HepG2 (cell line): Measurements from ENCODE around the gene SOWAHB. TPM values are rescaled to one million over a fixed set of nuclear protein-coding genes. Genes with fewer than 3 reads are reported as not detected.
"Not testable (repeated sequence)": the region's sequence is repeated elsewhere in the genome, so short reads cannot be mapped to it uniquely, and the experiment has no call there.

Source experiments
- ATAC-seq: fragments of 200-7000 bp; cut with Tn5 transposase; 3 replicates; pipeline ENCODE4 v1.9.1; 2020; ENCODE audit warnings: mild to moderate bottlenecking, moderate library complexity
- BruUV-seq: library from RNA; stranded (reverse); fragments of 400-500 nt; replicated peaks from 2 replicates; lab custom pipeline; 2021; lab: Mats Ljungman, UMichigan
- CTCF ChIA-PET: fragments of 300-600 bp; formaldehyde crosslinking; extraction: SDS; loops from one replicate; lab custom pipeline; 2021; ENCODE audit warnings: low total read pairs, inconsistent platforms, low intra/inter-chr PET ratio; lab: Yijun Ruan, JAX
- POLR2A ChIA-PET: fragments of 350-600 bp; sonication (Branson Sonifier 250); formaldehyde crosslinking; loops from one replicate; lab custom pipeline; 2020; ENCODE audit warnings: antibody characterized with exemption, inconsistent platforms; lab: Yijun Ruan, JAX
- DNase-seq: peaks from one replicate; pipeline ENCODE4 v3.0.0-alpha.2; 2015; ENCODE audit warnings: low spot score
- FAIRE-seq: peaks from 3 replicates; lab custom pipeline; 2011; peaks lifted over from hg19 to GRCh38; lab: Jason Lieb, UNC
- H2AFZ ChIP-seq: one replicate; pipeline ENCODE4 v1.6.1; 2011; ENCODE audit warnings: low read length, inconsistent platforms
- H3K27ac ChIP-seq: fragments of 300-600 bp; 3 replicates; pipeline ENCODE4 v1.8.0; 2011; ENCODE audit warnings: mixed run types, mild to moderate bottlenecking, mixed read lengths, low read length, inconsistent platforms; ENCODE audit not compliant: insufficient read depth; ENCODE audit errors: extremely low read length
- H3K27me3 ChIP-seq, 2 experiments: fragments of 200-600 bp in 1 of 2; 2 replicates in 1 of 2; 3 replicates in 1 of 2; pipeline versions ENCODE4 v1.6.0 to v1.8.0; 2011; ENCODE audit warnings: low read length in 2 of 2, mild to moderate bottlenecking in 2 of 2, moderate library complexity in 2 of 2, inconsistent platforms in 1 of 2; ENCODE audit not compliant: insufficient read depth in 2 of 2, control insufficient read depth in 1 of 2
- H3K36me3 ChIP-seq, 2 experiments: fragments of 200-600 bp in 1 of 2; replicated peaks in 1 of 2; 2 replicates in 1 of 2; 3 replicates in 1 of 2; pipeline versions ENCODE4 v1.5.1 to v1.8.0; 2011; ENCODE audit warnings: low read length in 2 of 2, inconsistent platforms in 1 of 2; ENCODE audit not compliant: insufficient read depth in 2 of 2, control insufficient read depth in 1 of 2
- H3K4me1 ChIP-seq: 2 replicates; pipeline ENCODE4 v1.5.1; 2012; ENCODE audit warnings: low read length, inconsistent platforms; ENCODE audit not compliant: insufficient read depth
- H3K4me2 ChIP-seq: 2 replicates; pipeline ENCODE4 v1.6.0; 2011; ENCODE audit warnings: low read depth, low read length, inconsistent platforms
- H3K4me3 ChIP-seq, 3 experiments: fragments of 200-600 bp in 1 of 3; sonication (generic), shearing (Covaris generic) in 1 of 3; replicated peaks in 1 of 3; 2 replicates each; pipeline ENCODE4 v1.5.1; 2011 to 2016; ENCODE audit warnings: low read length in 3 of 3, inconsistent platforms in 2 of 3, low read depth in 2 of 3, mild to moderate bottlenecking in 2 of 3, control low read depth in 1 of 3, mixed read lengths in 1 of 3; ENCODE audit not compliant: insufficient read depth in 1 of 3
- H3K79me2 ChIP-seq: one replicate; pipeline ENCODE4 v1.6.1; 2011; ENCODE audit warnings: low read length, inconsistent platforms; ENCODE audit not compliant: insufficient read depth
- H3K9ac ChIP-seq: 2 replicates; pipeline ENCODE4 v1.6.0; 2011; ENCODE audit warnings: mild to moderate bottlenecking, low read depth, low read length, inconsistent platforms; ENCODE audit not compliant: insufficient read depth
- H3K9me3 ChIP-seq: 2 replicates; pipeline ENCODE4 v1.5.1; 2012; ENCODE audit warnings: mild to moderate bottlenecking, low read length
- H4K20me1 ChIP-seq: 2 replicates; pipeline ENCODE4 v1.6.0; 2011; ENCODE audit warnings: inconsistent platforms, mild to moderate bottlenecking, low read length, moderate library complexity; ENCODE audit not compliant: insufficient read depth
- AGO1 ChIP-seq: fragments of 200-400 bp; formaldehyde crosslinking; IDR thresholded peaks from 2 replicates; pipeline ENCODE4 v1.6.1; 2017; ENCODE audit warnings: mild to moderate bottlenecking, low read depth, low read length, moderate library complexity; ENCODE audit not compliant: poor library complexity, severe bottlenecking
- HNF4A ChIP-seq: sonication (generic); formaldehyde crosslinking; IDR thresholded peaks from 2 replicates; pipeline ENCODE4 v1.4.0; 2020; ENCODE audit warnings: missing genetic modification reagents
- KDM4B ChIP-seq: sonication (generic); formaldehyde crosslinking; IDR thresholded peaks from 2 replicates; pipeline ENCODE4 v1.4.0; 2020; ENCODE audit warnings: missing genetic modification reagents
- TBP ChIP-seq: sonication (generic); formaldehyde crosslinking; IDR thresholded peaks from 2 replicates; pipeline ENCODE4 v1.5.0; 2020; ENCODE audit warnings: missing genetic modification reagents
- ZFP90 ChIP-seq: sonication (generic); formaldehyde crosslinking; IDR thresholded peaks from 2 replicates; pipeline ENCODE4 v1.8.0; 2022; ENCODE audit warnings: missing genetic modification reagents, mild to moderate bottlenecking, inconsistent platforms, borderline replicate concordance
- ZNF33A ChIP-seq: sonication (generic); formaldehyde crosslinking; IDR thresholded peaks from 2 replicates; pipeline ENCODE4 v1.5.1; 2020; ENCODE audit warnings: missing genetic modification reagents, mild to moderate bottlenecking, moderate library complexity, borderline replicate concordance
- WGBS: methylation state at CpG from one replicate; pipeline ENCODE4 v1.1.6; 2017; ENCODE audit warnings: low lambda C conversion rate; 5-methylcytosine and 5-hydroxymethylcytosine counted together
- in situ Hi-C: cut with HindIII; loops from 2 replicates; pipeline ENCODE4 v1.10.0; 2017; ENCODE audit warnings: low pct_unique_long_range_greater_than_20kb; ENCODE audit not compliant: extremely low pct_ligation_motif_present
- intact Hi-C: fragments of 100-400 bp; cut with micrococcal nuclease; formaldehyde crosslinking; loops from one replicate; pipeline ENCODE4 v1.10.0; 2022; ENCODE audit not compliant: unreplicated experiment
- polyA plus RNA-seq, 8 experiments: library from polyadenylated mRNA; depleted of rRNA in 3 of 8; stranded (reverse) in 7 of 8; unstranded in 1 of 8; fragments of >200 nt; fragmentation: Illumina TruSeq in 4 of 8; extraction: Trizol in 4 of 8; gene quantifications; 2 replicates each; pipeline versions ENCODE4 v1.2.1 to v1.2.3, GENCODE V29; 2011 to 2016; ENCODE audit warnings: low read depth in 4 of 8, missing spikeins in 1 of 8, mixed read lengths in 1 of 8; ENCODE audit not compliant: insufficient read depth in 1 of 8
- total RNA-seq, 5 experiments: library from RNA; depleted of rRNA; stranded (reverse); fragments of >200 nt; fragmentation: Illumina TruSeq; extraction: Trizol; gene quantifications; 2 replicates each; pipeline ENCODE4 v1.2.3, GENCODE V29; 2016; ENCODE audit warnings: low read depth in 1 of 5

The SOWAHB gene
- total and polyA plus RNA-seq, 2 of the 13 experiments (the other 11 are each of a cell fraction or from before 2014, with no cell fraction given): 0.12 to 0.51 TPM

- no peaks in the 10 kb centered on the region for H3K36me3 ChIP-seq
- no peaks in the 10 kb centered on the region for H3K4me1 ChIP-seq
- H3K9me3 ChIP-seq: no peaks in the 10 kb centered on the region
- H3K4me3 ChIP-seq: no peak overlapping the region
- ChIA-PET CTCF (no interaction called here), POLR2A (no interaction called here)
- H3K4me2 ChIP-seq: no peak overlapping the region
- WGBS: 57% methylated on average over 3 of the region's 3 CpGs
- ATAC-seq (no peak), DNase-seq (no peak), FAIRE-seq (no peak)
- in situ Hi-C loops: no loop called here
- no TSS peak for BruUV-seq
- H3K9ac ChIP-seq: no peak overlapping the region
- intact Hi-C loops: no loop called here
- H3K79me2 ChIP-seq: no peaks in the 10 kb centered on the region
- H3K27me3 ChIP-seq: no peaks in the 10 kb centered on the region
- TF ChIP-seq HNF4A (no peak), AGO1 (no peak), KDM4B (CRISPR knock-in tag) (no peak), ZFP90 (CRISPR knock-in tag) (no peak), TBP (no peak), ZNF33A (CRISPR knock-in tag) (no peak)
- H3K27ac ChIP-seq: no peak overlapping the region
- H4K20me1 ChIP-seq: no peaks in the 10 kb centered on the region
- H2AFZ ChIP-seq: no peak overlapping the region
These were observed 18.1 kb downstream of the SOWAHB start for GRCh38 chr4:76879731-76880364.

- CTCF ChIA-PET, H2AFZ ChIP-seq, ATAC-seq, H3K4me2 ChIP-seq, H3K4me3 ChIP-seq, DNase-seq, POLR2A ChIA-PET, H3K4me1 ChIP-seq, H4K20me1 ChIP-seq, H3K9ac ChIP-seq, FAIRE-seq, H3K27me3 ChIP-seq, H3K9me3 ChIP-seq, in situ Hi-C loops, intact Hi-C loops, H3K36me3 ChIP-seq, H3K27ac ChIP-seq, H3K79me2 ChIP-seq, BruUV-seq: not testable (repeated sequence)
- WGBS: 44% methylated on average over 3 of the region's 3 CpGs
These were observed 19.2 kb downstream of the SOWAHB start for GRCh38 chr4:76878641-76879165.
